ENCODE measurements around the gene RNF114. TPM values are rescaled to one million over a fixed set of nuclear protein-coding genes. Genes with fewer than 3 reads are reported as not detected.

The RNF114 gene
- total and polyA plus RNA-seq, 5 donors from 2014 or later = 132 to 147 (median 146) TPM

- Histone ChIP-seq H3K9me3 (ENCODE audit: control insufficient read depth in 2 of 2, low read length in 2 of 2) (no peaks in the 10 kb centered on the region), H3K27ac (ENCODE audit: insufficient read depth, low read length, poor library complexity, severe bottlenecking) (no peak overlapping the region), H3K36me3 (ENCODE audit: control insufficient read depth, insufficient read depth, low read length) (peaks cover 73% of the 10 kb centered on the region), H3K4me3 (ENCODE audit: low read depth, low read length) (no peak overlapping the region), H3K4me1 (ENCODE audit: control insufficient read depth, insufficient read depth, low read length, poor library complexity, severe bottlenecking) (peaks cover 25% of the 10 kb centered on the region), H3K27me3 (ENCODE audit: control insufficient read depth, insufficient read depth, low read length) (no peaks in the 10 kb centered on the region)
- Mint-ChIP-seq H3K4me1 (peaks cover 9 to 65% (median 39%) of the 10 kb centered on the region in 4 donors), H3K27me3 (no peaks in the 10 kb centered on the region), H3K27ac (no peak overlapping the region), H3K9me3 (no peaks in the 10 kb centered on the region), H3K36me3 (peaks cover 27% of the 10 kb centered on the region), H3K4me3 (no peak overlapping the region)
- no peak for ATAC-seq (ENCODE audit: low read depth in 2 of 2)
- no peak for DNase-seq
Measured at GRCh38 chr20:49942942-49943341, 6.7 kb downstream of the RNF114 start.

GRCh38 chr20:49945306-49945700 lies 9.1 kb downstream of the RNF114 start:
- peaks cover 11% of the 10 kb centered on the region for H3K4me1 ChIP-seq (ENCODE audit: control insufficient read depth, insufficient read depth, low read length, poor library complexity, severe bottlenecking)
- no peak for DNase-seq
- ATAC-seq (ENCODE audit: low read depth in 2 of 2) = no peak
- Mint-ChIP-seq H3K9me3 (no peaks in the 10 kb centered on the region), H3K27me3 (no peaks in the 10 kb centered on the region), H3K27ac (no peak overlapping the region), H3K36me3 (peaks cover 40% of the 10 kb centered on the region), H3K4me3 (no peak overlapping the region), H3K4me1 (peaks cover 5 to 51% (median 27%) of the 10 kb centered on the region in 4 donors)
- no peaks in the 10 kb centered on the region for H3K9me3 ChIP-seq (ENCODE audit: control insufficient read depth in 2 of 2, low read length in 2 of 2)
- H3K36me3 ChIP-seq (ENCODE audit: control insufficient read depth, insufficient read depth, low read length) = peaks cover 79% of the 10 kb centered on the region
- no peak overlapping the region for H3K4me3 ChIP-seq (ENCODE audit: low read depth, low read length)
- H3K27ac ChIP-seq (ENCODE audit: insufficient read depth, low read length, poor library complexity, severe bottlenecking) = no peak overlapping the region
- no peaks in the 10 kb centered on the region for H3K27me3 ChIP-seq (ENCODE audit: control insufficient read depth, insufficient read depth, low read length)

- Histone ChIP-seq H3K36me3 (ENCODE audit: control insufficient read depth, insufficient read depth, low read length) (peaks cover 83% of the 10 kb centered on the region), H3K27ac (ENCODE audit: insufficient read depth, low read length, poor library complexity, severe bottlenecking) (no peak overlapping the region), H3K9me3 (ENCODE audit: control insufficient read depth in 2 of 2, low read length in 2 of 2) (no peaks in the 10 kb centered on the region), H3K4me1 (ENCODE audit: control insufficient read depth, insufficient read depth, low read length, poor library complexity, severe bottlenecking) (peaks cover 10% of the 10 kb centered on the region), H3K4me3 (ENCODE audit: low read depth, low read length) (no peak overlapping the region), H3K27me3 (ENCODE audit: control insufficient read depth, insufficient read depth, low read length) (no peaks in the 10 kb centered on the region)
- DNase-seq = no peak
- ATAC-seq (ENCODE audit: low read depth in 2 of 2) = no peak
- Mint-ChIP-seq H3K36me3 (peaks cover 40% of the 10 kb centered on the region), H3K27ac (no peak overlapping the region), H3K4me3 (no peak overlapping the region), H3K9me3 (no peaks in the 10 kb centered on the region), H3K27me3 (no peaks in the 10 kb centered on the region), H3K4me1 (peaks cover 5 to 48% (median 25%) of the 10 kb centered on the region in 4 donors)
Measured at GRCh38 chr20:49945701-49946477, 9.7 kb downstream of the RNF114 start.

GRCh38 chr20:49948178-49948577 lies 12.0 kb downstream of the RNF114 start:
- no peaks in the 10 kb centered on the region for H3K9me3 Mint-ChIP-seq
- H3K36me3 ChIP-seq (ENCODE audit: control insufficient read depth, insufficient read depth, low read length) = peaks cover 81% of the 10 kb centered on the region

GRCh38 chr20:49948809-49949507 lies 12.8 kb downstream of the RNF114 start:
- H3K36me3 Mint-ChIP-seq = peaks cover 52% of the 10 kb centered on the region
- H3K27me3 Mint-ChIP-seq = no peaks in the 10 kb centered on the region
- Histone ChIP-seq H3K4me1 (ENCODE audit: control insufficient read depth, insufficient read depth, low read length, poor library complexity, severe bottlenecking) (no peaks in the 10 kb centered on the region), H3K36me3 (ENCODE audit: control insufficient read depth, insufficient read depth, low read length) (peaks cover 86% of the 10 kb centered on the region), H3K27me3 (ENCODE audit: control insufficient read depth, insufficient read depth, low read length) (no peaks in the 10 kb centered on the region), H3K27ac (ENCODE audit: insufficient read depth, low read length, poor library complexity, severe bottlenecking) (no peak overlapping the region), H3K9me3 (ENCODE audit: control insufficient read depth in 2 of 2, low read length in 2 of 2) (no peaks in the 10 kb centered on the region), H3K4me3 (ENCODE audit: low read depth, low read length) (no peak overlapping the region)
- H3K4me3 Mint-ChIP-seq = peak overlapping the region in 1 of 4 donors; percentile 60
- peaks cover 0 to 27% (median 12%) of the 10 kb centered on the region in 4 donors for H3K4me1 Mint-ChIP-seq
- peak overlapping the region in 2 of 3 donors; percentile 64 to 78 for H3K27ac Mint-ChIP-seq
- no peaks in the 10 kb centered on the region for H3K9me3 Mint-ChIP-seq
- no peak for ATAC-seq (ENCODE audit: low read depth in 2 of 2)
- DNase-seq = no peak

More at GRCh38 chr20:49948178-49948577, 12.0 kb downstream of the RNF114 start:
- Mint-ChIP-seq H3K27me3 (no peaks in the 10 kb centered on the region), H3K4me1 (peaks cover 0 to 29% (median 13%) of the 10 kb centered on the region in 4 donors), H3K27ac (peak overlapping the region in 1 of 3 donors; percentile 42), H3K36me3 (peaks cover 52% of the 10 kb centered on the region), H3K4me3 (peak overlapping the region in 2 of 4 donors; percentile 10 to 47)
- Histone ChIP-seq H3K27ac (ENCODE audit: insufficient read depth, low read length, poor library complexity, severe bottlenecking) (no peak overlapping the region), H3K27me3 (ENCODE audit: control insufficient read depth, insufficient read depth, low read length) (no peaks in the 10 kb centered on the region), H3K4me3 (ENCODE audit: low read depth, low read length) (no peak overlapping the region), H3K9me3 (ENCODE audit: control insufficient read depth in 2 of 2, low read length in 2 of 2) (no peaks in the 10 kb centered on the region), H3K4me1 (ENCODE audit: control insufficient read depth, insufficient read depth, low read length, poor library complexity, severe bottlenecking) (peaks cover 1% of the 10 kb centered on the region)
- no peak for ATAC-seq (ENCODE audit: low read depth in 2 of 2)
- DNase-seq = no peak

- Histone ChIP-seq H3K36me3 (ENCODE audit: control insufficient read depth, insufficient read depth, low read length) (peaks cover 81% of the 10 kb centered on the region), H3K27me3 (ENCODE audit: control insufficient read depth, insufficient read depth, low read length) (no peaks in the 10 kb centered on the region), H3K27ac (ENCODE audit: insufficient read depth, low read length, poor library complexity, severe bottlenecking) (no peak overlapping the region), H3K4me3 (ENCODE audit: low read depth, low read length) (no peak overlapping the region), H3K4me1 (ENCODE audit: control insufficient read depth, insufficient read depth, low read length, poor library complexity, severe bottlenecking) (no peaks in the 10 kb centered on the region), H3K9me3 (ENCODE audit: control insufficient read depth in 2 of 2, low read length in 2 of 2) (no peaks in the 10 kb centered on the region)
- Mint-ChIP-seq H3K9me3 (no peaks in the 10 kb centered on the region), H3K27ac (no peak overlapping the region), H3K4me3 (no peak overlapping the region), H3K4me1 (peaks cover 0 to 15% (median 8%) of the 10 kb centered on the region in 4 donors), H3K27me3 (no peaks in the 10 kb centered on the region), H3K36me3 (peaks cover 52% of the 10 kb centered on the region)
- ATAC-seq (ENCODE audit: low read depth in 2 of 2) (no peak), DNase-seq (no peak)
Measured at GRCh38 chr20:49951151-49951550, 15.0 kb downstream of the RNF114 start.

GRCh38 chr20:49955167-49955566 lies 19.0 kb downstream of the RNF114 start:
- Histone ChIP-seq H3K36me3 (ENCODE audit: control insufficient read depth, insufficient read depth, low read length) (peaks cover 58% of the 10 kb centered on the region), H3K27me3 (ENCODE audit: control insufficient read depth, insufficient read depth, low read length) (no peaks in the 10 kb centered on the region), H3K4me3 (ENCODE audit: low read depth, low read length) (no peak overlapping the region), H3K4me1 (ENCODE audit: control insufficient read depth, insufficient read depth, low read length, poor library complexity, severe bottlenecking) (no peaks in the 10 kb centered on the region), H3K9me3 (ENCODE audit: control insufficient read depth in 2 of 2, low read length in 2 of 2) (no peaks in the 10 kb centered on the region), H3K27ac (ENCODE audit: insufficient read depth, low read length, poor library complexity, severe bottlenecking) (no peak overlapping the region)
- Mint-ChIP-seq H3K4me3 (peak overlapping the region in 1 of 4 donors; percentile 26), H3K4me1 (peaks cover 0 to 18% (median 8%) of the 10 kb centered on the region in 4 donors), H3K27ac (no peak overlapping the region), H3K9me3 (no peaks in the 10 kb centered on the region), H3K27me3 (no peaks in the 10 kb centered on the region), H3K36me3 (peaks cover 40% of the 10 kb centered on the region)
- ATAC-seq (ENCODE audit: low read depth in 2 of 2) (no peak), DNase-seq (no peak)
